Right hindlimb (tissue), 1 donor: ENCODE results near the gene FASTK.
A peak's percentile ranks its signal among the peaks of the same experiment; 100 is the strongest.

Experiments
- DNase-seq: peaks from one replicate; pipeline ENCODE4 v3.0.0-alpha.2; 2018

The FASTK gene

GRCh38 chr7:151095123-151095797 is 14.7 kb upstream of the FASTK start:
- DNase-seq = no peak

DNA sequence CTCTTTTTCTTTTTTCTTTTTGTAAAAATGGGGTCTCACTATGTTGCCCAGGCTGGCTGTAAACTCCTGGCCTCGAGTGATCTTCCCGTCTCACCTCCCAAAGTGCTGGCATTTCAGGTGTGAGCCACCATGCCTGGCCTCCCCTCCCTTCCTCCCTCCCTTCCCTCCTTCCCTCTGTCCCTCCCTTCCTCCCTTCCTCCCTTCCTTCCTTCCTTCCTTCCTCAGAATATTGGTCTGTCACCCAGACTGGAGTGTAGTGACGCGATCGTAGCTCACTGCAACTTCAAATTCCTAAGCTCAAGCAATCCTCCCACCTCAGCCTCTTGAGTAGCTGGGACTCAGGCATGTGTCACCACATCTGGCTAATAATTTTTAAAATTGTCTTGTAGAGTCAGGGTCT is 14.1 kb upstream of the FASTK start:
- DNase-seq = no peak

DNA sequence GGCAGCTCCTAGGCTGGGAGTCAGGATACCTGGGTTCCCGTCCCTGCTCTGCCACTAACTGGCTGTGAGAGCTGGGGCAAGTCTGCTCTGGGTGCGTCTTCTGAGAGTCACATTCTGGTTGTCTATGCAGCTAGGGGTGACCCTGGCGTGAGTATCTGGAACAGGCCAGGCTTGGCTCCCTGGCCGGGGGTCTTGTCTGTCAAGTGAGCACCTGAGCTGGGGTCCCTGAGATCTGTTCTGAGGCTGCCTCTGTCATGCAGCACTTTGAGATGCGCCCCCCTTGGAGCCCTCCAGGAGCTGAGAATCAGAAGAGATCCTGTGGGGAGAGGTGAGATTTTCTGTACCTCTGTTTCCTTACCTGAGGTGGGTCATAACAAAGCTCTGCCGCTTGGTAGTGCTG is 13.1 kb upstream of the FASTK start:
- no peak for DNase-seq

- DNase-seq = no peak
Observed at GRCh38 chr7:151091988-151092387, 11.4 kb upstream of the FASTK start.

DNA sequence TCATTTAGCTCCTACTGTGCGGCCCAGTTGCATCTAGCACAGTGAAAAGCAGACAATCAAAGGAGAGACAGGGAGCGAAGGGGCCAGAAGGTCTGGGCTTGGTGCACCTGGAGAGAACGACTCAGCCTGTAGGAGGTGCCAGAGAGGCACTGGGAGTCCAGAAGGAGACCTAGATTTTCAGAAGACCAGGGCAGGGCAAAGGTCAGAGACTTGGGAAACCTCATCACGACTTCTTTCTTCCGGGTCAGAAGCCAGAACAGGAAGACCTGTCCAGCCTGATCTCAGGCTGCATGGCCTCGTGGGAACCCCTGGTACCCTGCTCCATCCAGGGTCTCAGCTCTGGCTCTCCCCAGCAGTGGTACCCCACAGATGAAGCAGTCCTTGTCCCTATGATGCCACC is 10.8 kb upstream of the FASTK start:
- DNase-seq = no peak

DNA sequence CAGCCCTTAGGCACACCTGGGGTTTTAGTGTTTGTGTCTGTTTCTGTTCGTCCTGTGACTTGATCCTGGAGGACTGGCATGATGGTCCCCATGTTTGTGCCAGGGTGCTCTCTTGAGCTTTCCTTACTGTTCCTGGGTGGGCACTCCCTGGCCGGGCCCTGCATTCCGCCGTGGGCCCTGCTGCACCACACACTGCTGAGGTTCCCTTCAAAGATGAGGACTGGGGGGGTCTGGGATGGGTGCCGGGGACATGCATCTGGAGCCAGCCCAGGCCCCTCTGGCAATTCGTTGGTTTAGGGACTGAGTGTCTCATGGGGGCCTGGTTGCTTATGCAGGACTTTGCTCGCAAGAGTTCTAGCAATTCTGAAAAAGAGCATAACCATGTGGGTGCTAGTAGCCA is 10.4 kb upstream of the FASTK start:
- no peak for DNase-seq

- no peak for DNase-seq
Observed at GRCh38 chr7:151089893-151090730, 9.5 kb upstream of the FASTK start.

- DNase-seq = peak; percentile 76
Observed at GRCh38 chr7:151088856-151089699, 8.5 kb upstream of the FASTK start.

DNA sequence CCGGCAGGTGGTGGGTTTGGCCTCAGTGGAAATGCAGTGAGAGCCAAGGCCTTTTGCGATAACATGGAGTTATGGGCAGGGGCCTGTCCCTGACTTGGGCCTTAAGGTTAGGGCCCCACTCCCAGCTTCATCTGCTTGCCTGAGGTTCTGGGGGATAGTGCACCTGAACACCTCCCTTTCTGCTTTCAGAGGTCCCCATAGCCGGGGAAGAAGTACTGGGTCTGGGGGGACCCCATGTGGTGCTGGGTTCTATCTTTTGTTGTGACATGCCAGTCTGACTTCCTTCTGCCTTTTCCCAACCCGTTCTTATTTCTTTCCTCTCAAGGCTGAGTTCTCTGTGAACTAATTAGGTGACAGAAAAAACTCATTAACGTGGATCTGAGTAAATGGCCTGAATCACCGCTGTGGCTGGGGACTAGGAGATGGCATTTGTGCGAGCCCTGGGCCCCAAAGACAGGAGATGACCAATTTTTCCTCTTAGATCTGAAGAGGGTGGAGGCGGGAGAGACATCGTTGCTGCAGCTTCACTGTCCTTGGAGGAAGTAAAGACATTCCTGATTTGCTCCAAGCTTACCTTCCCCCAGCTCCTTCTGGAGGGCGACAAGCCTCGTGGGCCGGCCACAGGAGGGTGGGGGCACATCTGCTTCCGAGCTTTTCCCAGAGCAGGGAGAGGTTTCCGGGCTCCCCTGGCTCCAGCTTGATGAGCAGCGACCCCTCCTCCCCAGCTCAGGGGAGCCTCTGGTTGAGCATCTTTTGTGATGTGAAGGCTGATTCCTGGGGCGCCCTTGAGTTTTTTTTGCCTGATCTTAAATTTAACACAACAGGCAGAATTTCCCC is 7.6 kb upstream of the FASTK start:
- no peak for DNase-seq

- DNase-seq = peak; percentile 61
Observed at GRCh38 chr7:151087245-151088018, 6.8 kb upstream of the FASTK start.

- peak; percentile 65 for DNase-seq
Observed at GRCh38 chr7:151086802-151087244, 6.2 kb upstream of the FASTK start.

DNA sequence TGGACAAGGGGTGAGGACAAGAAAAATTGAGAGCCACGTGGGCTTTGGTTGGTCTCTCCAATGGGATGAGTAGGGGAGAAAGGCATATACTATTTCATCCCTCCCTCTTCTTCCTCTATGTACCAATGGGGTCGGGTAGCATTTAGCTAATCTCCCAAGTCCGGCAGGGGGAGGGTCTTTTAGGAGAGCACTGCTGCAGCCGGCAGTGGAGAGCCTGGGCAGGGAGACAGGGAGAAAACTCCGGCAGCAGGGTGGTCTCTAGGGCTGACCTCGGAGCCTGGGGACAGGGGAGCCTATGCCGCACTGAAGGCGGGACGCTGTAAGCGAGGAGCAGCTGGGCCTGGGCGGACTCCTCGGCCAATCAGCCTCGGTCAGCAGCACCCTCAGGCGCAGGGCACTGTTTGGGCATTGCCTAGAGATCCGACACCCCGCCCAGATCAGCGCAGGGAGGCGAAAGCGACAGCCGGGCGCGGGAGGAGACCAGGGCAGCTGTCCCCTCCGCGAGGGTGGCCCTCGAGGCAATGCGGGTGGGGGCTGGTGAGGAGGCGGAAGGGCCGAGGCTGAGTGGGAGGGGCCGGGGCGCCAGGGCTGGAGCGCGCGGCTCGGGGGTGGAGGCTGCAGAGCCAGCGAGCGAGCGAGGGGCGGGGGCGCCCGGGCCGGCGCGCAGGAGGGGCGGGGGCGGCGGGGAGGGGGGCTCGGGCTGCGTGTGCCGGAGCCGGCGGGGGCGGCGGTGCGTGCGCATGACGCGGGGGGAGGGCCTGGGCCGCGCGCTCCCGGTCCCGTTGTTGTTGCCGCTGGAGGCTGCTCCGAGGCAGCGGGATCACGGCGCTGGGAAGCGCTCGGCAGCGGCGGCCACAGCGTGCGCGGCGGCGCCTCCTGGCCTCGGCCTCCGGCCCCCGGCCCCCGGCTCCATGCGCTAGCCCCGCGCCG is 5.3 kb upstream of the FASTK start, which contains the start of gene AGAP3:
TSS of gene AGAP3 (plus strand) at position 785 of the 930 bp plus-strand sequence. CDS start 267 bp downstream, outside the sequence.
- peak; percentile 94 for DNase-seq

DNA sequence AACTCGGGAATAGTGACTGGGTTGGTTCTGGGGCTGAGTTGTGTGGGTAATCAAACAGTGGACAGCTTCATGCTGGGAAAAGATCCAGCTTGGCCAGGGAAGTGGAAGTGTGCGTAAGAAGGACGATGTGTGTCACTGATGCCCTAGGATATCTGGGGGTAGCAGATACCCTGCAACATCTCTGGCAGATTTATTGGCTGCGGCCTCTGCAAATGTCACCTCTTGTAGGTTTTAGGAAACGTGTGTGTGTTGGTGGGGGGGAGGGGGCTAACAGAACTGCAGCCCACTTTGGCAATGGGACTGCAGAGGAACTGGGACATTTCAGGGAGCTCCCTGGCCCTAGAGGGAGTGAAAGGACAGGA is 4.7 kb upstream of the FASTK start:
- no peak for DNase-seq

GRCh38 chr7:151083824-151084160 is 3.2 kb upstream of the FASTK start:
- DNase-seq = no peak

DNA sequence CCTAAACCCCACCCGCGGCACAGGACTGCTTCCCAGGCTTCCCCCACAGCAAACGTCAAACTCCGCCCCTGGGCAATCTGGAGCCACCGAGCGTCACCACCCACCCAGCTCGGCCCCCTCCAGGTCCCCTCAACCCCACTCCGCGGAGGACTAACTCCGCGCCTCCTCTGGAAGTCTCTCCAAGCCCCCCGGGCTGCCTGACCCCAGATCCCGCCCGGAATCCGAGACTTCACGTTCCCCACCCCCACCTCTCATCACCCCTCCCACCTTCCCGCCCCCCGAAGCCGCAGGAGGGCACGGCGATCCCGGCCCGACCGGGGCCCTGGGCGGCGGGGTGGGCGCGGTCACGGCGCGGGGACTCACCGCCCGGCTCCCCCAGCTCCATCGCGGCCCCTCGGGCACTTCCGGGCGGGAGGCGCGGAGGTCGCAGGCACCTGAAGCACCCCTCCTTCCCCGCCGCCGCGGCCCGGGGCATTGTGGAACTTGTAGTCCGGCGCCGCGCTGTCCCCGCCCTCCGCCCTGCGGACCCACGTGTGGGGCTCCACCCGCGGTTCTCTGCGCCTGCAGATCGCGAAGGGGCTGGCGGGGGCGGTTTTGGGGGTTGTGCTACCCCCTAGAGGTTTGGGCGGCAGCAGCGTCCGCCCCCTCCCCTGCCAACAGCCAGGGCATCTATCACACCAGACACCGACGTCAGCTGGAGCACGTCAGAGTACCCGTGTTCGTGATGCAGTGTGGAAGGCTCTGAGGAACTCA is 2.6 kb upstream of the FASTK start, which contains the start of gene TMUB1:
TSS of gene TMUB1 (minus strand) at position 423 of the 753 bp plus-strand sequence. CDS start 930 bp downstream, outside the sequence.
- DNase-seq = peak; percentile 82

DNA sequence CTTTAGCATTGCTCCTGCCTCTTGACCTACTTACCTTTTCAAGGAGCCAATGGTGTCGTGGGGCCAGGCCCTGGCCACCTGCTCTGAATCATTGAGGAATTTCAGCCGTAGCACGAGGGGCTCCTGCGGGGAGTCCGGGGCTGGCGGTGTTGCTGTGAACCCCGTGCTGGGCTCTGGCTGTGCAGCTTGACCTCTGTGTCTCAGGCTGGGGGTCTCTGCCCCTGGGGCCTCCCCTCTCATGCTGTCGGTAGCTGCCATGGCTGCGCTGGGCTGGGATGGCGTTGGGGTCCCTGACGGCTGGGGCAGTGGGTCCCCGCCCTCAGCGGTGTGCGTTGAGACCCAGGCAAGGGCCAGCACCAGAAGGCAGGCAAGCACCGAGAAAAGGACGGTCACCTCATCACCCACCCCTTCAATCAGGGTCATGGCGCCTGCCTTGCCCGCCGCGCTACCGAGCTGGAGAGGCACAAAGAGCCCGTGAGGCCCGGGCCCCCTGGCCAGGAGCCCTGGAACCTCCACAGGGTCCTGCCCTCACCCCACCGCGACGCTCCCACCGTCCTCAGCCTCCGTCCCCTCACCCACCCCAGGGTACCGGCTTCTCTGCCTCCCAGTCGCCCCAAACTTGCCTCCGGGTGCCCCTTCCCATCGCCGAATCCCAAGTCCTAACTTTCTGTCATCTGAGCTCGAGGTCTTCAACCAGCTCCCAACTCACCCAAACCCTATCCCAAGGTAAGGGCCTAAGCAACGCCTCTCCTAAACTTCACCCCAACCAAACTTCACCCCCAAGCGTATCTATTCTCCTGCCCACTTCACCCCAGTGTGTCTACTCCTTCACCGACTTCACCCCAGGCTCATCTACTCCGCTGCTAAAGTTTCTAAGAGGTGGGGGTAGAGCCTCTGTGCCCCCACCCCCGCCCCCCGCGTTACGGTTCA is 1.8 kb upstream of the FASTK start:
- DNase-seq = no peak

- peak; percentile 61 for DNase-seq
Observed at GRCh38 chr7:151081170-151082101, 827 bp upstream of the FASTK start.
